GM21723 (cell line): Measurements from ENCODE around the gene KIF26B.

Experiments used
- ATAC-seq: cut with Tn5 transposase; IDR thresholded peaks from one replicate; pipeline ENCODE4 v1.9.1; 2021; ENCODE audit warnings: mild to moderate bottlenecking, moderate library complexity; ENCODE audit not compliant: unreplicated experiment

Gene KIF26B

GRCh38 chr1:245448975-245449431, 294.2 kb downstream of the KIF26B start:
- no peak for ATAC-seq

- no peak for ATAC-seq
Measured at GRCh38 chr1:245453541-245453940, 298.8 kb downstream of the KIF26B start.

DNA sequence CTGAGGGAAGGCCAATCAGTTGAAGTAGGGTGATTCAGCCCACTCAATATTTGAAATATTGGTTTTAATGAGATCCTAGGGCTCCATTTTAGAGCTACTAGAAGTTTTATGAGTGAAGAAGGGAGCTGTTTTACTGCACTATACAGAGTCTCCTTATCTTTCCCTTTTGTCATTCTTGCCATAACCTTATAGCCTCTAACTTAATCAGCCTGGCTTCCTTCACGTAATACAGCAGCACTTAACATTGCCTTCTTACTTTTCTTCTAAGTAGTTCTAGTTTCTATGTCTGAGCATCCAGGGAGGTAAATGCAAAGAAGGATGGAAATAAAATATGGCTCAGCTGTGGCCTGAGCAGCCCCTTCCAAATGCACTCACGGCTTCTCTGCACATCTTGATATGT, 299.3 kb downstream of the KIF26B start:
- ATAC-seq = no peak

- ATAC-seq = no peak
Measured at GRCh38 chr1:245457562-245457961, 302.8 kb downstream of the KIF26B start.

DNA sequence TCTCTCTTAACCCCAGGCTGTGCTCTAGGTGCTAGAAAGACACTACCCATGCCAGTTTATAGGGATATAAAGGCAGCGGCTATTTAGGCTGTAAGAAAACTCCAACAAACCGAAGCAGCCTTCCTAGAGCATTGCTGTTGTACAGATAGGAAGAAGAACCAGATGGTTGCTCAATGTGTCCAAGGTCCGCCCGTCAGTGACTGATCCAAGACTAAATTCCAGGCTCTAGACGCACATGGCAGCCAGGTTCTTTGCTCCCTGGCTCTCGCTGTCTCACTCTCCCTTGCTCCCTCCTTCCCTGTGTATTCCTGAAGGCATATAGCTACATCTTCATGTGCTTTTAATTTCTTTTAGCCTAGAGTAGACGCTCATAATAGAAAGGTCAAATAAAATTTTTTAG, 303.4 kb downstream of the KIF26B start:
- ATAC-seq = no peak

GRCh38 chr1:245458761-245459174, 304.0 kb downstream of the KIF26B start:
- ATAC-seq = no peak

- no peak for ATAC-seq
Measured at GRCh38 chr1:245459621-245460020, 304.8 kb downstream of the KIF26B start.

DNA sequence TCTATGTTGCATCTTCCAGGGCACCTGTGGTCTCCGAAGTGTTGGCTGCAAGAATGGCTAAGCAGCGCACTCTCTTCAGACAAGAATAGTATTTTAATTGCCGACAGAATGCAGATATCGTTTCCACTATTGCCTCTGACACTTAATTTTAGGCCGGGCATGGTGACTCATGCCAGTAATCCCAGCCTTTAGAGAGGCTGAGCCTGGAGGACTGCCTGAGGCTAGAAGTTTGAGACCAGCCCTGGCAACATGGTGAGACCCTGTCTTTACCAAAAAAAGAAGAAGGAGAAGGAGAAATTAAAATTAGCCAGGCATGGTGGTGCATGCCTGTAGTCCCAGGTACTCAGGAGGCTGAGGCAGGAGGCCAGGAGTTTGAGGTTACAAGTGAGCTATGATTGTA, 306.9 kb downstream of the KIF26B start:
- ATAC-seq = no peak

DNA sequence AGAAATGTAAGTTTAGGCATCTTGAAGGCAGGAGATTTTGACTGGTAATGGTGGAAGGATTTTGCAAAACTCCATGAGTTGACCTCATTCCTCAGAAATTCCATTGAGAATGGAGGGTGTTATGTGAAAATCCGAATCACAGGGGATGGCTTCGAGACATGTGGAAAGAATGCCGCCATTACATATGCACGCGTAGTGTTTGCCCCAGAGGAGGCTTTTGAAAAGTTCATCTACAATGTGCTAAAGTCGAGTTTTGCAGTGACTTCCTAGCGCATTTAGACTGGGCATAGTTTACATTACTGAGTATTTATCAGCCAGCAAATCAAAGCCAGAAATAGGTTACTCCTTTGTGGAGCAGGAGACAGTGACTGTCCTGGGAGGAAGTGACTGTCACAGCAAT, 307.4 kb downstream of the KIF26B start:
- no peak for ATAC-seq

GRCh38 chr1:245463392-245464165, 308.8 kb downstream of the KIF26B start:
- no peak for ATAC-seq

DNA sequence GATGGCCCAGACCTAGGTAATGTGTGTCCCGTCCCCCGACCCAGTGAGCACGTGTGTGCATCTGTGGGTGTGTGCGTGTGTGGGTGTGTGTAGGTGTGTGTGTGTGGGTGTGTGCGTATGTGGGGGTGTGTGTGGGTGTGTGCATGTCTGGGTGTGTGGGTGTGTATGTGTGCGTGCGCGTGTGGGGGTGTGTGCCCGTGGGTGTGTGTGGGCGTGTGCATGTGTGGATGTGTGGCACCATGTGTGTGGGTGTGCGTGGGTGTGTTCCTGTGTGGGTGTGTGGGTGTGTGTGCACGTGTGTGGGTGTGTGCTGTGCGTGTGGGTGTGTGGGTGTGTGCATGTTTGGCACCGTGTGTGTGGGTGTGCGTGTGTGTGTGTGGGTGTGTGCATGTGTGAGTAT, 309.5 kb downstream of the KIF26B start:
- no peak for ATAC-seq

- ATAC-seq = no peak
Measured at GRCh38 chr1:245465666-245466065, 310.9 kb downstream of the KIF26B start.

- no peak for ATAC-seq
Measured at GRCh38 chr1:245466261-245466660, 311.5 kb downstream of the KIF26B start.

GRCh38 chr1:245467804-245468203, 313.0 kb downstream of the KIF26B start:
- ATAC-seq = no peak

DNA sequence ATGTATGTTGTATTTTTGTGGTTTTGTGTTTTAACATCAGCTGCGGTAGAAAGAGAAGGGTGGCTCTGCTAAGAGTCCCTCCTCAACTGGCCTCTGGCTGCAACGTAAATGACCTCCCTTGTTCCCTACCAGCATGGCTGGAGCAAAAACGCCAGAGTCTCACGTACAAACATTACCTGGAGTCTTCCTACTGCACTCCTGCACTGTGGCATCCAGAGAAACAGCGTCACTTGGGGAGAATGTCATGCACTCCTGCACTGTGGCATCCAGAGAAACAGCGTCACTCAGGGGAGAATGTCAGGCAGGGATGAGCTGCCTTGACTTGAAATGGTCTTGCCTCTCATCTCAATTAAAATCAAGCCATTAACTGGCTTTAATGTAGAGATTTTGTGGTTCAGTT, 314.2 kb downstream of the KIF26B start:
- no peak for ATAC-seq

DNA sequence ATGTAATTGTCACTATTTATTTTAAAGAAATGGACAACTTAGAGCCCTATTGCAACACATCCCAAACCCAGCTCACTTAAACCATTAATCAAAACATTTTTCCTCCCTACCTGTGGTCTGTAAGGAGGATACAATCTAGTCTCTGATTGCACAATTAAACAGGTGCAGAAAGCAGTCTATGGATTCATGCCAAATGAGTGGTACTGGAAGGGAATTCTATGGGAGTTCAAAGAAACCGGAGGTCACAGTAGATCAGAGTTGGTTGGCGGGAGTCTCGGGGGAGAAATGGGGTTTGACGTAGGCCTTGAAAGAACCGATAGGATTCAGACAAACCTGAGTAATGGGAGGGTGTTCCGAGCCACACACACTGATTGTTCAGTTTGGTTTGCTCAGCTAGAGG, 314.9 kb downstream of the KIF26B start:
- ATAC-seq = no peak

- no peak for ATAC-seq
Measured at GRCh38 chr1:245475126-245475525, 320.3 kb downstream of the KIF26B start.

DNA sequence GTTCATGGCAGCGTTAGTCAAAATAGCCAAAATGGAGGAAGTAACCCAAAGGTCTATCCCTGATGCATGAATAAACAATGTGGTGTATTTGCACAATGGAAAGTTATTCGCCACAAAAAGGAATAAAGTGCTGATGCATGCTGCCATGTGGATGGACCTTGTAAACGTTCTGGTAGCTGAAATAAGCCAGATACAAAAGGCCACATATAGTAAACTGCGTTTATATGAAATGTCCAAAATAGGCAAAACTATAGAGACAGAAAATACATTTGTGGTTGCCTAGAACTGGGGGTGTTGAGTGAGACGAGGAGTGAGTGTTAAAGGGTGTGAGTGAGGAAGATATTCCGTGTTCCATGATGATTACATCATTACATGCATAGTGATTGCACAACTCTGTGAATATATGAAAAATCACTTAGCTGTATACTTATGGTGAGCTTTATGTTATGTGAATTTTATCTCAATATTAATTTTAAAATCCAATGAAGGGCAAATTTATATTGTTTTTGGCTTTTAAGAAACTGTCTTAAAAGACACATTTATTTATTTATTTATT, 321.3 kb downstream of the KIF26B start:
- ATAC-seq = no peak

GRCh38 chr1:245477941-245478340, 323.2 kb downstream of the KIF26B start:
- ATAC-seq = no peak

DNA sequence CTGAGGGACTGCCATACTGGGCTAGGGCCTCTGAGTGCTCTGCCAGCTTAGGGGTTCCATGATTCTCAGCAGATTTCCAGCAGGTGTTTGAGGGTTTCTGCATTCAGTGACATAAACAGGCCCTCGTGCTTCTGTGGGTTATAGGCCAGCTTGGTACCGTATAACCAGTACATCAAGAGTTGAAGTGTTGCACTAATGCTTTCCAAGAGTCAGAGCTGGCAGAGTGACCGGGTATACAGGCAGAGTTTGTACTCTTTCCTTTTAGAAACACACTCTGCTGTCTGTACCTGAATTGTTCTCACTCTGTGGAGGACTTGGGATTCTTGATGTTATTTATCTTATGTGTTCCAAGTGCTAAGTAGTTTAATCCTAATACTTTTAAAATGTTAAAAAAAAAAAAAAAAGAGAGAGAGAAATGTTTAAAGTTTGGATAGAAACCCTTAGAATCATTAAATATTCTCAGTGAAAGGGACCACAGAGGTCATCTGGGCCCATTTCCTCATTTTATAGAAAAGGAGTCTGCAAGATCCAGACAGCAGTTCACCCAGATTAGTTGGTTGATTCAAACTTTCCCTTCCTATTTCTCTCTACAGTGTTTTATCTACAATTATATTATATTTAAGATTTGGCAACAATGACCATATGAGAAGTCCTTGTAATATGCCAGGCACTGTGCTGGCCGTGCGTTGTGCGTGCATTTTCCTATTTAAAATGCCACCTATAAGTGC, 325.8 kb downstream of the KIF26B start:
- ATAC-seq = no peak

DNA sequence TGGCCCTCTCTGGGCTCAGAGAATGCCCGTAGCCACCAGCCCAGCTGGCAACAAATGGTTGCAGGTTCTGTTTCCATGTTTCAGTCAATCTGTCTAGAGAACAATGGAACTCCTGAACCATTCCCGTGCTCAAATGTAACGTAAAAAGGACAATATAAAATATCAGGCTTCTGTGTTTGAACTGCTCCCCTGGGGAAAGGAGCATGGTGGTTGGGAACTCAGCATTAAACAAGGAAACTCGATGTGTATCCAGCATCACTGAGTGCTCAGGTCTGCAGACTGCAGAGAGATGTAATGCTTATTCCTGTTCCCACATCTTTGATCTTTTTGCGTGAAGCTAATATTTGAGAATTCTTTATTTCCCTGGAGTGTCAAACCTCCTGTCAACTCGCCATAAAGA, 326.5 kb downstream of the KIF26B start:
- ATAC-seq = no peak

GRCh38 chr1:245483247-245483646, 328.5 kb downstream of the KIF26B start:
- ATAC-seq = no peak
